ENCODE results near the gene ATF6B. TPM values are rescaled to one million over a fixed set of nuclear protein-coding genes. Genes with fewer than 3 reads are reported as not detected.

Gene ATF6B
- total and polyA plus RNA-seq, 2 of the 13 experiments (the other 11 are each of a cell fraction or from before 2014, with no cell fraction given) = 18.1 to 44.0 TPM

DNA sequence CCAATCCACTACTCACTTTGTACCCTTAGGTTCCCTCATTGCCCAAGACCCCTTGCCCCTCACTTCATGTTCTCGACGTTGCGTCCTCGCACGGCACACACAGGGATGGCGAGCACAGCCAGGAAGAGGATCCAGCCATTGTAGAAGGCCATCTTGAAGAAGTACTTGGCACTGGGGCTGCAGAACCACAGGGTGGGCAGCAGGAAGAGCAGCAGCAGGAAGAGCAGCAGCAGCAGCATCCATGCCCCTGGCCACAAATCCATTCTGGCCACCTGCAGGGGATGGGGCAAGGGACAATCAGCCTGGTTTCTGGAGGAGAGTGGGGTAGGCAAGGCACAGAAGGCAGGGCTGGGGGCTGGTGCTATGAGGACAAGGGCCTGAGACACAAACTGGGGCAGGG lies 43.2 kb upstream of the ATF6B start:
- in situ Hi-C loops (cut with HindIII; ENCODE audit: extremely low pct_ligation_motif_present, low pct_unique_long_range_greater_than_20kb) = no loop called here
- H3K27me3 ChIP-seq (ENCODE audit: control insufficient read depth in 1 of 2, insufficient read depth in 2 of 2, low read length in 2 of 2) = no peaks in the 10 kb centered on the region; a peak in 1 of 5 replicates
- ATAC-seq = no peak
- no peak overlapping the region for H3K4me3 ChIP-seq (replicated peaks in 1 of 3; ENCODE audit: insufficient read depth in 1 of 3, low read depth in 2 of 3, low read length in 3 of 3)
- no TSS peak for BruUV-seq (replicated peaks)
- ChIA-PET CTCF (ENCODE audit: low intra/inter-chr PET ratio, low total read pairs) (no interaction called here), POLR2A (no interaction called here)
- no peak overlapping the region for H3K4me2 ChIP-seq (ENCODE audit: low read depth, low read length)
- no peak overlapping the region for H2AFZ ChIP-seq (ENCODE audit: low read length)
- 98% methylated on average over 6 of the region's 6 CpGs for WGBS (ENCODE audit: low lambda C conversion rate)
- no peak for DNase-seq (ENCODE audit: low spot score)
- no peak overlapping the region for H3K9ac ChIP-seq (ENCODE audit: insufficient read depth, low read depth, low read length)
- no peak for FAIRE-seq
- H3K4me1 ChIP-seq (ENCODE audit: insufficient read depth, low read length) = peaks cover 32% of the 10 kb centered on the region
- no peaks in the 10 kb centered on the region for H4K20me1 ChIP-seq (ENCODE audit: insufficient read depth, low read length)
- intact Hi-C loops (cut with micrococcal nuclease; ENCODE audit: unreplicated experiment) = no loop called here
- H3K36me3 ChIP-seq (replicated peaks in 1 of 2; ENCODE audit: control insufficient read depth in 1 of 2, insufficient read depth in 2 of 2, low read length in 2 of 2) = peaks cover 17 to 46% of the 10 kb centered on the region in 2 experiments
- no peak overlapping the region for H3K27ac ChIP-seq (ENCODE audit: extremely low read length, insufficient read depth, low read length)
- peaks cover 36% of the 10 kb centered on the region for H3K79me2 ChIP-seq (ENCODE audit: insufficient read depth, low read length)
- H3K9me3 ChIP-seq (ENCODE audit: low read length) = no peaks in the 10 kb centered on the region
- TF ChIP-seq THYN1 (CRISPR knock-in tag; IDR thresholded peaks at IDR 0.05; ENCODE audit: borderline replicate concordance, low read depth) (no peak), ZNF839 (CRISPR knock-in tag; IDR thresholded peaks at IDR 0.05; ENCODE audit: borderline replicate concordance) (no peak), SIX4 (CRISPR knock-in tag; IDR thresholded peaks at IDR 0.05) (no peak)
- TF ChIP-seq, protein P1, sequence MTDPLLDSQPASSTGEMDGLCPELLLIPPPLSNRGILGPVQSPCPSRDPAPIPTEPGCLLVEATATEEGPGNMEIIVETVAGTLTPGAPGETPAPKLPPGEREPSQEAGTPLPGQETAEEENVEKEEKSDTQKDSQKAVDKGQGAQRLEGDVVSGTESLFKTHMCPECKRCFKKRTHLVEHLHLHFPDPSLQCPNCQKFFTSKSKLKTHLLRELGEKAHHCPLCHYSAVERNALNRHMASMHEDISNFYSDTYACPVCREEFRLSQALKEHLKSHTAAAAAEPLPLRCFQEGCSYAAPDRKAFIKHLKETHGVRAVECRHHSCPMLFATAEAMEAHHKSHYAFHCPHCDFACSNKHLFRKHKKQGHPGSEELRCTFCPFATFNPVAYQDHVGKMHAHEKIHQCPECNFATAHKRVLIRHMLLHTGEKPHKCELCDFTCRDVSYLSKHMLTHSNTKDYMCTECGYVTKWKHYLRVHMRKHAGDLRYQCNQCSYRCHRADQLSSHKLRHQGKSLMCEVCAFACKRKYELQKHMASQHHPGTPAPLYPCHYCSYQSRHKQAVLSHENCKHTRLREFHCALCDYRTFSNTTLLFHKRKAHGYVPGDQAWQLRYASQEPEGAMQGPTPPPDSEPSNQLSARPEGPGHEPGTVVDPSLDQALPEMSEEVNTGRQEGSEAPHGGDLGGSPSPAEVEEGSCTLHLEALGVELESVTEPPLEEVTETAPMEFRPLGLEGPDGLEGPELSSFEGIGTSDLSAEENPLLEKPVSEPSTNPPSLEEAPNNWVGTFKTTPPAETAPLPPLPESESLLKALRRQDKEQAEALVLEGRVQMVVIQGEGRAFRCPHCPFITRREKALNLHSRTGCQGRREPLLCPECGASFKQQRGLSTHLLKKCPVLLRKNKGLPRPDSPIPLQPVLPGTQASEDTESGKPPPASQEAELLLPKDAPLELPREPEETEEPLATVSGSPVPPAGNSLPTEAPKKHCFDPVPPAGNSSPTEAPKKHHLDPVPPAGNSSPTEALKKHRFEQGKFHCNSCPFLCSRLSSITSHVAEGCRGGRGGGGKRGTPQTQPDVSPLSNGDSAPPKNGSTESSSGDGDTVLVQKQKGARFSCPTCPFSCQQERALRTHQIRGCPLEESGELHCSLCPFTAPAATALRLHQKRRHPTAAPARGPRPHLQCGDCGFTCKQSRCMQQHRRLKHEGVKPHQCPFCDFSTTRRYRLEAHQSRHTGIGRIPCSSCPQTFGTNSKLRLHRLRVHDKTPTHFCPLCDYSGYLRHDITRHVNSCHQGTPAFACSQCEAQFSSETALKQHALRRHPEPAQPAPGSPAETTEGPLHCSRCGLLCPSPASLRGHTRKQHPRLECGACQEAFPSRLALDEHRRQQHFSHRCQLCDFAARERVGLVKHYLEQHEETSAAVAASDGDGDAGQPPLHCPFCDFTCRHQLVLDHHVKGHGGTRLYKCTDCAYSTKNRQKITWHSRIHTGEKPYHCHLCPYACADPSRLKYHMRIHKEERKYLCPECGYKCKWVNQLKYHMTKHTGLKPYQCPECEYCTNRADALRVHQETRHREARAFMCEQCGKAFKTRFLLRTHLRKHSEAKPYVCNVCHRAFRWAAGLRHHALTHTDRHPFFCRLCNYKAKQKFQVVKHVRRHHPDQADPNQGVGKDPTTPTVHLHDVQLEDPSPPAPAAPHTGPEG (CRISPR knock-in tag; IDR thresholded peaks at IDR 0.05) = no peak
- TF ChIP-seq, protein P2, sequence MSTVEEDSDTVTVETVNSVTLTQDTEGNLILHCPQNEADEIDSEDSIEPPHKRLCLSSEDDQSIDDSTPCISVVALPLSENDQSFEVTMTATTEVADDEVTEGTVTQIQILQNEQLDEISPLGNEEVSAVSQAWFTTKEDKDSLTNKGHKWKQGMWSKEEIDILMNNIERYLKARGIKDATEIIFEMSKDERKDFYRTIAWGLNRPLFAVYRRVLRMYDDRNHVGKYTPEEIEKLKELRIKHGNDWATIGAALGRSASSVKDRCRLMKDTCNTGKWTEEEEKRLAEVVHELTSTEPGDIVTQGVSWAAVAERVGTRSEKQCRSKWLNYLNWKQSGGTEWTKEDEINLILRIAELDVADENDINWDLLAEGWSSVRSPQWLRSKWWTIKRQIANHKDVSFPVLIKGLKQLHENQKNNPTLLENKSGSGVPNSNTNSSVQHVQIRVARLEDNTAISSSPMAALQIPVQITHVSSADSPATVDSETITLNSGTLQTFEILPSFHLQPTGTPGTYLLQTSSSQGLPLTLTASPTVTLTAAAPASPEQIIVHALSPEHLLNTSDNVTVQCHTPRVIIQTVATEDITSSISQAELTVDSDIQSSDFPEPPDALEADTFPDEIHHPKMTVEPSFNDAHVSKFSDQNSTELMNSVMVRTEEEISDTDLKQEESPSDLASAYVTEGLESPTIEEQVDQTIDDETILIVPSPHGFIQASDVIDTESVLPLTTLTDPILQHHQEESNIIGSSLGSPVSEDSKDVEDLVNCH (CRISPR knock-in tag; IDR thresholded peaks at IDR 0.05) = no peak
- TF ChIP-seq, protein P3, sequence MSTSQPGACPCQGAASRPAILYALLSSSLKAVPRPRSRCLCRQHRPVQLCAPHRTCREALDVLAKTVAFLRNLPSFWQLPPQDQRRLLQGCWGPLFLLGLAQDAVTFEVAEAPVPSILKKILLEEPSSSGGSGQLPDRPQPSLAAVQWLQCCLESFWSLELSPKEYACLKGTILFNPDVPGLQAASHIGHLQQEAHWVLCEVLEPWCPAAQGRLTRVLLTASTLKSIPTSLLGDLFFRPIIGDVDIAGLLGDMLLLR (CRISPR knock-in tag; IDR thresholded peaks at IDR 0.05) = 0 out of 2 replicates have a peak, but pooled peaks have one; percentile 27
- TF ChIP-seq, protein P4, sequence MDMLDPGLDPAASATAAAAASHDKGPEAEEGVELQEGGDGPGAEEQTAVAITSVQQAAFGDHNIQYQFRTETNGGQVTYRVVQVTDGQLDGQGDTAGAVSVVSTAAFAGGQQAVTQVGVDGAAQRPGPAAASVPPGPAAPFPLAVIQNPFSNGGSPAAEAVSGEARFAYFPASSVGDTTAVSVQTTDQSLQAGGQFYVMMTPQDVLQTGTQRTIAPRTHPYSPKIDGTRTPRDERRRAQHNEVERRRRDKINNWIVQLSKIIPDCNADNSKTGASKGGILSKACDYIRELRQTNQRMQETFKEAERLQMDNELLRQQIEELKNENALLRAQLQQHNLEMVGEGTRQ (IDR thresholded peaks at IDR 0.05; ENCODE audit: low read depth, low read length) = no peak
- TF ChIP-seq, protein P4 (CRISPR knock-in tag; IDR thresholded peaks at IDR 0.05; ENCODE audit: borderline replicate concordance) = no peak
- TF ChIP-seq, protein P5, sequence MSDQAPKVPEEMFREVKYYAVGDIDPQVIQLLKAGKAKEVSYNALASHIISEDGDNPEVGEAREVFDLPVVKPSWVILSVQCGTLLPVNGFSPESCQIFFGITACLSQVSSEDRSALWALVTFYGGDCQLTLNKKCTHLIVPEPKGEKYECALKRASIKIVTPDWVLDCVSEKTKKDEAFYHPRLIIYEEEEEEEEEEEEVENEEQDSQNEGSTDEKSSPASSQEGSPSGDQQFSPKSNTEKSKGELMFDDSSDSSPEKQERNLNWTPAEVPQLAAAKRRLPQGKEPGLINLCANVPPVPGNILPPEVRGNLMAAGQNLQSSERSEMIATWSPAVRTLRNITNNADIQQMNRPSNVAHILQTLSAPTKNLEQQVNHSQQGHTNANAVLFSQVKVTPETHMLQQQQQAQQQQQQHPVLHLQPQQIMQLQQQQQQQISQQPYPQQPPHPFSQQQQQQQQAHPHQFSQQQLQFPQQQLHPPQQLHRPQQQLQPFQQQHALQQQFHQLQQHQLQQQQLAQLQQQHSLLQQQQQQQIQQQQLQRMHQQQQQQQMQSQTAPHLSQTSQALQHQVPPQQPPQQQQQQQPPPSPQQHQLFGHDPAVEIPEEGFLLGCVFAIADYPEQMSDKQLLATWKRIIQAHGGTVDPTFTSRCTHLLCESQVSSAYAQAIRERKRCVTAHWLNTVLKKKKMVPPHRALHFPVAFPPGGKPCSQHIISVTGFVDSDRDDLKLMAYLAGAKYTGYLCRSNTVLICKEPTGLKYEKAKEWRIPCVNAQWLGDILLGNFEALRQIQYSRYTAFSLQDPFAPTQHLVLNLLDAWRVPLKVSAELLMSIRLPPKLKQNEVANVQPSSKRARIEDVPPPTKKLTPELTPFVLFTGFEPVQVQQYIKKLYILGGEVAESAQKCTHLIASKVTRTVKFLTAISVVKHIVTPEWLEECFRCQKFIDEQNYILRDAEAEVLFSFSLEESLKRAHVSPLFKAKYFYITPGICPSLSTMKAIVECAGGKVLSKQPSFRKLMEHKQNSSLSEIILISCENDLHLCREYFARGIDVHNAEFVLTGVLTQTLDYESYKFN (CRISPR knock-in tag; conservative IDR thresholded peaks at IDR 0.05) = no peak

Measured in HepG2 (cell line).